GM12878 (cell line): ENCODE data around the gene ID3. TPM values are rescaled to one million over a fixed set of nuclear protein-coding genes. Genes with fewer than 3 reads are reported as not detected.

ENCODE experiments used
- ATF3 ChIP-seq: IDR thresholded peaks from 2 replicates; pipeline ENCODE4 v1.6.1; 2011; ENCODE audit warnings: low read depth, mild to moderate bottlenecking, low read length, moderate library complexity, borderline replicate concordance; ENCODE audit errors: extremely low read depth
- BCLAF1 ChIP-seq: fragments of 450-650 bp; IDR thresholded peaks from 2 replicates; pipeline ENCODE4 v1.6.1; 2017; ENCODE audit warnings: antibody characterized with exemption, mild to moderate bottlenecking, moderate library complexity
- ESRRA ChIP-seq: IDR thresholded peaks from 2 replicates; pipeline ENCODE4 v1.6.1; 2012; ENCODE audit warnings: mild to moderate bottlenecking, low read length, improper control_type of control experiment
- HCFC1 ChIP-seq: fragments of 150-350 bp; IDR thresholded peaks from 2 replicates; pipeline ENCODE4 v1.6.1; 2014; ENCODE audit warnings: low read length
- HDAC6 ChIP-seq: fragments of 200-600 bp; sonication (generic); IDR thresholded peaks from one replicate; pipeline ENCODE4 v1.8.0; 2017; ENCODE audit warnings: antibody characterized with exemption; ENCODE audit not compliant: unreplicated experiment
- IKZF1 ChIP-seq: fragments of 450-650 bp; conservative IDR thresholded peaks from 2 replicates; pipeline ENCODE4 v1.6.1; 2017; ENCODE audit warnings: antibody characterized with exemption, mild to moderate bottlenecking
- KLF5 ChIP-seq: fragments of 450-650 bp; IDR thresholded peaks from 2 replicates; pipeline ENCODE4 v1.6.1; 2014; ENCODE audit warnings: mild to moderate bottlenecking; ENCODE audit not compliant: partially characterized antibody
- MYC ChIP-seq: IDR thresholded peaks from 2 replicates; pipeline ENCODE4 v1.6.1; 2011; ENCODE audit warnings: mild to moderate bottlenecking, low read length, moderate library complexity, inconsistent platforms; ENCODE audit not compliant: insufficient read depth, insufficient replicate concordance, insufficient read length, severe bottlenecking
- NFYA ChIP-seq: IDR thresholded peaks from 2 replicates; pipeline ENCODE4 v1.6.1; 2011; ENCODE audit warnings: low read depth, mild to moderate bottlenecking, low read length, improper control_type of control experiment, borderline replicate concordance
- NFYB ChIP-seq: IDR thresholded peaks from 2 replicates; pipeline ENCODE4 v1.6.1; 2011; ENCODE audit warnings: low read depth, mild to moderate bottlenecking, low read length, improper control_type of control experiment, moderate library complexity; ENCODE audit not compliant: insufficient read depth
- NRF1 ChIP-seq: conservative IDR thresholded peaks from 2 replicates; pipeline ENCODE4 v1.6.1; 2011; ENCODE audit warnings: mild to moderate bottlenecking, low read depth, low read length, improper control_type of control experiment
- SMAD1 ChIP-seq: fragments of 450-650 bp; IDR thresholded peaks from 2 replicates; pipeline ENCODE4 v1.6.1; 2018; ENCODE audit warnings: mild to moderate bottlenecking, low read depth; ENCODE audit not compliant: partially characterized antibody
- SMAD5 ChIP-seq: IDR thresholded peaks from 2 replicates; pipeline ENCODE4 v1.6.1; 2016; ENCODE audit warnings: antibody characterized with exemption, low read depth
- SP1 ChIP-seq: IDR thresholded peaks from one replicate; pipeline ENCODE4 v1.6.1; 2011; ENCODE audit warnings: low read depth, low read length
- TCF12 ChIP-seq: IDR thresholded peaks from 2 replicates; pipeline ENCODE4 v1.6.1; 2011; ENCODE audit warnings: low read depth, mild to moderate bottlenecking, low read length
- ZNF207 ChIP-seq: fragments of 450-650 bp; IDR thresholded peaks from 2 replicates; pipeline ENCODE4 v1.6.1; 2014; ENCODE audit warnings: antibody characterized with exemption, mild to moderate bottlenecking, borderline replicate concordance
- ZNF274 ChIP-seq: IDR thresholded peaks from one replicate; pipeline ENCODE4 v1.8.0; 2011; ENCODE audit not compliant: insufficient read length, insufficient read depth
- polyA plus RNA-seq, 11 experiments: library from polyadenylated mRNA; depleted of rRNA in 4 of 11; unstranded in 6 of 11; stranded (reverse) in 5 of 11; fragments of >200 nt; fragmentation: Nextera tagmentation in 4 of 11; fragmentation: Illumina TruSeq in 1 of 11; extraction: Ambion mirVana in 4 of 11; extraction: Trizol in 1 of 11; gene quantifications; 1 replicate in 1 of 11; 2 replicates in 10 of 11; pipeline versions ENCODE4 v1.2.1 to v1.2.3, GENCODE V29; 2011 to 2016; ENCODE audit warnings: inconsistent platforms in 2 of 11, missing spikeins in 2 of 11, low read depth in 1 of 11
- total RNA-seq, 4 experiments: library from RNA; depleted of rRNA in 3 of 4; stranded (reverse); fragments of >200 nt in 3 of 4; fragmentation: Illumina TruSeq in 1 of 4; extraction: Trizol in 1 of 4; gene quantifications; 2 replicates each; pipeline versions ENCODE4 v1.2.1 to v1.2.3, GENCODE V29; 2013 to 2021
- TF ChIP-seq, protein P1 (sequence below): fragments of 450-650 bp; formaldehyde crosslinking; IDR thresholded peaks from 2 replicates; pipeline ENCODE4 v1.5.0; 2022; ENCODE audit warnings: mild to moderate bottlenecking, missing genetic modification characterization
- TF ChIP-seq, protein P2 (sequence below): IDR thresholded peaks from 2 replicates; pipeline ENCODE4 v1.6.1; 2012; ENCODE audit warnings: low read depth, low read length, improper control_type of control experiment
- TF ChIP-seq, protein P3 (sequence below): IDR thresholded peaks from 2 replicates; pipeline ENCODE4 v1.6.1; 2012; ENCODE audit warnings: low read length, inconsistent platforms

The ID3 gene
- total and polyA plus RNA-seq, 10 of the 15 experiments (the other 5 are each of a cell fraction or from before 2014, with no cell fraction given): 42.7 to 475 (median 207) TPM

- TF ChIP-seq BCLAF1 (no peak), NFYB (0 out of 2 replicates have a peak, but pooled peaks have one; percentile 6), NRF1 (no peak), KLF5 (no peak), ESRRA (no peak), ZNF207 (no peak), HCFC1 (no peak), NFYA (no peak), ATF3 (no peak), HDAC6 (no peak), IKZF1 (no peak; the same call in none of the 2 replicates), SMAD5 (no peak), SP1 (no peak), ZNF274 (no peak), MYC (no peak), TCF12 (peak; percentile 57; the same call in 1 of the 2 replicates), SMAD1 (no peak)
- TF ChIP-seq, protein P1, sequence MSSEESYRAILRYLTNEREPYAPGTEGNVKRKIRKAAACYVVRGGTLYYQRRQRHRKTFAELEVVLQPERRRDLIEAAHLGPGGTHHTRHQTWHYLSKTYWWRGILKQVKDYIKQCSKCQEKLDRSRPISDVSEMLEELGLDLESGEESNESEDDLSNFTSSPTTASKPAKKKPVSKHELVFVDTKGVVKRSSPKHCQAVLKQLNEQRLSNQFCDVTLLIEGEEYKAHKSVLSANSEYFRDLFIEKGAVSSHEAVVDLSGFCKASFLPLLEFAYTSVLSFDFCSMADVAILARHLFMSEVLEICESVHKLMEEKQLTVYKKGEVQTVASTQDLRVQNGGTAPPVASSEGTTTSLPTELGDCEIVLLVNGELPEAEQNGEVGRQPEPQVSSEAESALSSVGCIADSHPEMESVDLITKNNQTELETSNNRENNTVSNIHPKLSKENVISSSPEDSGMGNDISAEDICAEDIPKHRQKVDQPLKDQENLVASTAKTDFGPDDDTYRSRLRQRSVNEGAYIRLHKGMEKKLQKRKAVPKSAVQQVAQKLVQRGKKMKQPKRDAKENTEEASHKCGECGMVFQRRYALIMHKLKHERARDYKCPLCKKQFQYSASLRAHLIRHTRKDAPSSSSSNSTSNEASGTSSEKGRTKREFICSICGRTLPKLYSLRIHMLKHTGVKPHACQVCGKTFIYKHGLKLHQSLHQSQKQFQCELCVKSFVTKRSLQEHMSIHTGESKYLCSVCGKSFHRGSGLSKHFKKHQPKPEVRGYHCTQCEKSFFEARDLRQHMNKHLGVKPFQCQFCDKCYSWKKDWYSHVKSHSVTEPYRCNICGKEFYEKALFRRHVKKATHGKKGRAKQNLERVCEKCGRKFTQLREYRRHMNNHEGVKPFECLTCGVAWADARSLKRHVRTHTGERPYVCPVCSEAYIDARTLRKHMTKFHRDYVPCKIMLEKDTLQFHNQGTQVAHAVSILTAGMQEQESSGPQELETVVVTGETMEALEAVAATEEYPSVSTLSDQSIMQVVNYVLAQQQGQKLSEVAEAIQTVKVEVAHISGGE (CRISPR knock-in tag): no peak
- TF ChIP-seq, protein P2, sequence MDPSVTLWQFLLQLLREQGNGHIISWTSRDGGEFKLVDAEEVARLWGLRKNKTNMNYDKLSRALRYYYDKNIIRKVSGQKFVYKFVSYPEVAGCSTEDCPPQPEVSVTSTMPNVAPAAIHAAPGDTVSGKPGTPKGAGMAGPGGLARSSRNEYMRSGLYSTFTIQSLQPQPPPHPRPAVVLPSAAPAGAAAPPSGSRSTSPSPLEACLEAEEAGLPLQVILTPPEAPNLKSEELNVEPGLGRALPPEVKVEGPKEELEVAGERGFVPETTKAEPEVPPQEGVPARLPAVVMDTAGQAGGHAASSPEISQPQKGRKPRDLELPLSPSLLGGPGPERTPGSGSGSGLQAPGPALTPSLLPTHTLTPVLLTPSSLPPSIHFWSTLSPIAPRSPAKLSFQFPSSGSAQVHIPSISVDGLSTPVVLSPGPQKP: no peak
- TF ChIP-seq, protein P3, sequence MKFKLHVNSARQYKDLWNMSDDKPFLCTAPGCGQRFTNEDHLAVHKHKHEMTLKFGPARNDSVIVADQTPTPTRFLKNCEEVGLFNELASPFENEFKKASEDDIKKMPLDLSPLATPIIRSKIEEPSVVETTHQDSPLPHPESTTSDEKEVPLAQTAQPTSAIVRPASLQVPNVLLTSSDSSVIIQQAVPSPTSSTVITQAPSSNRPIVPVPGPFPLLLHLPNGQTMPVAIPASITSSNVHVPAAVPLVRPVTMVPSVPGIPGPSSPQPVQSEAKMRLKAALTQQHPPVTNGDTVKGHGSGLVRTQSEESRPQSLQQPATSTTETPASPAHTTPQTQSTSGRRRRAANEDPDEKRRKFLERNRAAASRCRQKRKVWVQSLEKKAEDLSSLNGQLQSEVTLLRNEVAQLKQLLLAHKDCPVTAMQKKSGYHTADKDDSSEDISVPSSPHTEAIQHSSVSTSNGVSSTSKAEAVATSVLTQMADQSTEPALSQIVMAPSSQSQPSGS: no peak
Measured at GRCh38 chr1:23530747-23531561, 28.3 kb downstream of the ID3 start, which contains the start of gene E2F2 (continued).
